ENCODE results near the gene EIF3B.
"Not testable (repeated sequence)": the region's sequence is repeated elsewhere in the genome, so short reads cannot be mapped to it uniquely, and the experiment has no call there.

The EIF3B gene

DNA sequence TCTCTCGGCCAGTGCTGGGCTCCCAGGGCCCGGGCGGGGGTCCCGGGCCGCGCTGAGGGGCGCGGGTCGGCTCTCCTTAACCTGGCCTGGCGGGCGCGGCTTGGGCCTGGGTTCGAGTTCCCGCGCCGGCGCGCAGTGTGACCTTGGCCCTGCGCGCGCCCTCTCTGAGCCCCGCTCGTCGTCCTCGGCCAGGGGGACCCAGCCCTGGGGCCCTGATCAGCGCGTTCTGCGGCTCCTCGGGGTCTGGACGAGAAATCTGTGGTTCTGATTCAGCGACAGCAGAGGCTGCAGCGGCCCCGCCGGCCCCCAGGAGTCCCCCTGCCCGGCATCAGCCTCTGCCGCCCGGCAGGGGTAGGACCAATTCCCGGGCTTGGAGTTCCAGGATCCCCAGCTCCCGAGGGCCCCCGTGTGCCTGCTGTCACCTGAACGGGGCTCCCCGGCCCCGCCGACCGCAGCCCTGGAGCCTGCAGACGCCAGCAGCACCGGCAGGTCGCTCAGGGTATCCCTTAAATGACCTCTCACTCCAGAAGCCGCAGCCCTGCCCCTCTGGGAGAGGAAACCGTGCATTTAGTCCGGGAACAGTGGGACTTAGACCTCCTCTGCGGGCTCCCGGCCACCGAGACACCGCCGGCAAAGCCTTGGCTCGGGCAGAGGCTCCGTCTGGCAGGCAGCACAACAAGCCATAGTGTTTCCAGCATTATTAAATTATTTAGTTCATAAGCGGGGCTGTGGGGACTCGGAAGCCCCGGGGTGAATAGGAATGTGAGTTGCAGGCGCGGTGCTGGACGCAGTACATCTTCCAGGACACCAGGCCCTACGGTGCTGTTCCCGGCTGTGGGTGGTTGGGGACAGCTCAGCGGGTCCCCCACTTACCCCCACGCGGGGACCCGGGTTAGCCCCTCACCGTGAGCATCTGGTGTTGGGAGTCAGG, 49.4 kb downstream of the EIF3B start:
- peak; percentile 18 for DNase-seq

- DNase-seq, result no peak
Observed at GRCh38 chr7:2404714-2405119, 50.1 kb downstream of the EIF3B start.

GRCh38 chr7:2405201-2405600, 50.6 kb downstream of the EIF3B start:
- no peak for DNase-seq

GRCh38 chr7:2405601-2406345, 51.1 kb downstream of the EIF3B start:
- peak; percentile 79 for DNase-seq

DNA sequence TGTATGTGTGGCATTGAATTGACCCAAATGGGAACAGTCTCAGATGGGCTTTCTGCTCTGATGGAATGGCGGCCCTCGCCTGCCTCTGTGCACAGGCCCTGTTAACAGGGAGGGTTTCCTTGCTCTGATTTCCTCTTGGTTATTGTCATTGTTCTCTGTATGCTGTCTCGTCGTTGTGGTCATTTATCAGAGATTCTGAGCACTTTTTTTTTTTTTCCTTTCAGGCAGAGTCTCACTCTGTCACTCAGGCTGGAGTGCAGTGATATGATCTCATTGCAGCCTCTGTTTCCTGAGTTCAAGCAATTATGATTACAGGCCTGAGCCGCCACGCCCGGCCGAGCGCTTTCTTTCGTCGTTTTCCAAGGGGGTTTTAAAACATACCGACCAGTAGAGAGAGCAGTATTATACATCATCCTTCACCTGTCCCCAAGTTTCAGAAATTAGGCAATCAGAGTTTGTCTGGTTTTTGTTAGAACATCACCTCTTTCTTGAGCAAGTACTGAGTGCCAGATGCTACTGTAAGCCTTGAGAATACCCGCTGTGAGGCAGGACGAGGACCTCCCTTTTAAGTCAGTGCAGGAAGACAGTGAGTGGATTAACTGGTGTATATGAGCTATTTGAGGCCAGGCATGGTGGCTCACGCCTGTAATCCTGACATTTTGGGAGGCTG, 55.3 kb downstream of the EIF3B start:
- peak; percentile 38 for DNase-seq

- no peak for DNase-seq
Observed at GRCh38 chr7:2411049-2411448, 56.4 kb downstream of the EIF3B start.

DNA sequence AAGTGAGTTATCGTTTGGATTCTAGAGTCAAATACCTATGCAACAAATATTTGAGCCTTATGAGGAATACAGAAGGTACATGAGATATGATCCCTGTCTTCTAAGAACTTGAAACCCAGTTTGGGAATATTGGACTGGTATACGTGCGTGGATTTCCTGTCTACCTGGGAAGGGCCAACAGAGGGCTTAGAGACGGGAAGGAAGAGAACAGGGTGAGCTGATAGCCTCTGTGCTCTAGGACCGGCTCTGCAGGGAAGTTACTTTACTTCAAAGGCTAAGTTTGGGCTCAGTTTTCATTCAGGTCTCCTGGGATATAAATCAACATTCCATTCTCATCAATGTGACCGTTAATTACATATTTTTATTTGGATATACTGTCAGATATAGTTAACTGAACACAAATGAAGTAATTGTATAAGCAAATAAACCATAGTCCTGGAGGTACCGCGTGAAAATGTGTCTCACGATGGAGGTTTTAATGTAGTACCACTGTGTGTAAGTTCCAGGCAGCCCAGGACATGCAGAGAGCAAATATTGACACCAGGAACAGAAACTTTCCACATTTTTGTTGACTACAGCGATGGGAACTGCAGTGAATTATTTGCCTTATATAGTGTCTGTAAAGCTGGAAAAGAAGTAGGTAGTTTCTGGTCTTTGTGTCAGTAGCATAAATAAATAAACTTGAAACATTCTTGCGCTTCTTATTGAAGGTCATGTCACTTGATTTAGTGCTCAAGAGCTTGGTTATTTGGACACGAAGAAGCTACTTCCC, 57.4 kb downstream of the EIF3B start:
- DNase-seq, result no peak

GRCh38 chr7:2412587-2413201, 58.1 kb downstream of the EIF3B start:
- no peak for DNase-seq

DNA sequence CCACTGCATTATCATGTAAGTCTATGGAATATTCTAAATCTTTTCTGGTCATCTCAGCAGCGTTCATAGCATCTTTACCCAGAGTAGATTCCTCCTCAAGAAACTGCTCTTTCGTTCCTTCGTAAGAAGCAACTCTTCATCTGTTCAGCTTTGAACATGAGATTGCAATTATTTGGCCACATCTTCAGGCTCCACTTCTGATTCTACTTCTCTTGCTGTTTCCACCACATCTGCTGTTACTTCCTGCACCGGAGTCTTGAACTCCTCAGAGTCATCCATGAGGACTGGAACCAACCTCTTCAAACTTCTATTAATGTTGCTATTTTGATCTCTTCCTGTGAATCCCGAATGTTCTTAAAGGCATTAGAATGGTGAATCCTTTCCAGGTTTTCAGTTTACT, 61.4 kb downstream of the EIF3B start:
- DNase-seq, result no peak

- no peak for DNase-seq
Observed at GRCh38 chr7:2416650-2417049, 62.0 kb downstream of the EIF3B start.

- DNase-seq, result not testable (repeated sequence)
Observed at GRCh38 chr7:2417178-2417577, 62.6 kb downstream of the EIF3B start.

DNA sequence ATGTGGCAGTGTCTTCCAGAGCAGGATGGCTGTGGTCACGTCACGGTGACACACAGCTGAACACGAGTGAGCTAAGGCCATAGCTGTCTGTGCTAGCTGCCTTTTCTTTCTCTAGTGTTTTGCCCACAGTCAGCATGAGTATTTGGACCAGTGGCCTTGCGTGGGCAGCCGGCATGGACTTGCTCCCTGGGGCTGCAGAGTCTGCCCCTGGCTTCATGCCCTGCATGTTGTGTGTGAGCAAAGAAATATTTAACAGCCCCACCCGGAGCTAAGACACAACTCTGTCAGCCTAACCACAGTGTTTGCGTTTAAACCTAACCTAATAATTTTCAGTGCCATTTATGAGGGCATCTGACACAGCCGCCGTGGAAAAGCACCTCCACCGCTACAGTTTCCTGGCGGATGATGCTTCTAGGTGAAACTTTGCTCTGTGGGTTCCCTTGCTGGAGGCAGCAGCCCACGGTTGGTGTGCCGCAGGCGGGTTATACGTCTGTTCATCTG, 63.4 kb downstream of the EIF3B start:
- peak; percentile 72 for DNase-seq

- DNase-seq, result no peak
Observed at GRCh38 chr7:2420216-2420933, 65.7 kb downstream of the EIF3B start.

DNA sequence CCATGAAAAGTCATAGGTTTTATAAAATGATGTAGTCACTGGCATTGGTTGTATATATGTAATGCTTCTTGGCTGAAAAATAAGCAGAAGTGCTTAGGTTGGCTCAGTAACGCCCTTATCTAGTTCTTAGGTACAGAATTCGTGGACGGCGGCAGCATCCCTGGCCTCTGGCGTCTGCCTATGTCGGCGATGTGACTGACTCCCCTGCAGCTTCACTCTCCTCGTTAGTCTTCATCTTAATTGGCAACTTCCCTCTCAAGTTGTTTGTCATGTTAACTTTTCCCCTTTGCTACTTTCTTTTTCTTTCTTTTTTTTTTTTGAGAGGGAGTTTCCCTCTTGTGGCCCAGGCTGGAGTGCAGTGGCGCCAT, 67.3 kb downstream of the EIF3B start:
- no peak for DNase-seq

- no peak for DNase-seq
Observed at GRCh38 chr7:2425749-2426148, 71.1 kb downstream of the EIF3B start.

Measured in CD4-positive, alpha-beta T cell treated with Interleukin-17A for 1 hour (primary cell).